Astrocyte (in vitro differentiated cells and primary cell): ENCODE measurements around the gene OR10A4. TPM values are rescaled to one million over a fixed set of nuclear protein-coding genes. Genes with fewer than 3 reads are reported as not detected.

ENCODE experiments used
- DNase-seq: peaks from one replicate; pipeline ENCODE4 v3.0.0-alpha.2; 2010; ENCODE audit warnings: low read depth
- FAIRE-seq: peaks from 2 replicates; lab custom pipeline; 2011; peaks lifted over from hg19 to GRCh38; lab: Jason Lieb, UNC
- H2AFZ ChIP-seq: 2 replicates; pipeline ENCODE4 v1.6.0; 2012; ENCODE audit warnings: low read depth, low read length, inconsistent platforms
- H3K27ac ChIP-seq: 2 replicates; pipeline ENCODE4 v1.5.1; 2011; ENCODE audit warnings: low read depth, low read length, inconsistent platforms
- H3K27me3 ChIP-seq: 2 replicates; pipeline ENCODE4 v1.6.0; 2011; ENCODE audit warnings: low read length, inconsistent platforms; ENCODE audit not compliant: insufficient read depth
- H3K36me3 ChIP-seq: 2 replicates; pipeline ENCODE4 v1.5.1; 2011; ENCODE audit warnings: low read length, inconsistent platforms; ENCODE audit not compliant: insufficient read depth
- H3K4me1 ChIP-seq: 2 replicates; pipeline ENCODE4 v1.5.1; 2011; ENCODE audit warnings: low read length, inconsistent platforms; ENCODE audit not compliant: insufficient read depth
- H3K4me2 ChIP-seq: 2 replicates; pipeline ENCODE4 v1.6.0; 2012; ENCODE audit warnings: low read length, inconsistent platforms
- H3K4me3 ChIP-seq: 2 replicates; pipeline ENCODE4 v1.5.1; 2011; ENCODE audit warnings: low read depth, mild to moderate bottlenecking, low read length, inconsistent platforms; ENCODE audit not compliant: insufficient read depth
- H3K79me2 ChIP-seq: 2 replicates; pipeline ENCODE4 v1.6.0; 2012; ENCODE audit warnings: mild to moderate bottlenecking, low read length, inconsistent platforms; ENCODE audit not compliant: insufficient read depth
- H3K9ac ChIP-seq: 2 replicates; pipeline ENCODE4 v1.6.0; 2012; ENCODE audit warnings: mild to moderate bottlenecking, low read length, inconsistent platforms
- H3K9me3 ChIP-seq: 2 replicates; pipeline ENCODE4 v1.5.1; 2012; ENCODE audit warnings: low read depth, mild to moderate bottlenecking, low read length, inconsistent platforms; ENCODE audit not compliant: insufficient read depth
- H4K20me1 ChIP-seq: 2 replicates; pipeline ENCODE4 v1.6.0; 2012; ENCODE audit warnings: low read length, inconsistent platforms; ENCODE audit not compliant: insufficient read depth
- H3K27ac Mint-ChIP-seq: one replicate; pipeline ENCODE4 v1.8.0; 2021; ENCODE audit warnings: mild to moderate bottlenecking, mixed read lengths; ENCODE audit not compliant: unreplicated experiment
- H3K27me3 Mint-ChIP-seq: one replicate; pipeline ENCODE4 v1.8.0; 2021; ENCODE audit warnings: low read depth, mixed read lengths; ENCODE audit not compliant: unreplicated experiment
- H3K36me3 Mint-ChIP-seq: one replicate; pipeline ENCODE4 v1.8.0; 2021; ENCODE audit warnings: low read depth, mixed read lengths; ENCODE audit not compliant: unreplicated experiment
- H3K4me1 Mint-ChIP-seq: one replicate; pipeline ENCODE4 v1.8.0; 2021; ENCODE audit warnings: low read depth, mixed read lengths; ENCODE audit not compliant: unreplicated experiment
- H3K4me3 Mint-ChIP-seq: one replicate; pipeline ENCODE4 v1.8.0; 2021; ENCODE audit warnings: mild to moderate bottlenecking, moderate library complexity, mixed read lengths; ENCODE audit not compliant: unreplicated experiment
- H3K9me3 Mint-ChIP-seq: one replicate; pipeline ENCODE4 v1.8.0; 2021; ENCODE audit warnings: mild to moderate bottlenecking, mixed read lengths; ENCODE audit not compliant: unreplicated experiment
- CTCF ChIP-seq: IDR thresholded peaks from 2 replicates; pipeline ENCODE4 v1.5.1; 2011; ENCODE audit warnings: low read depth, mild to moderate bottlenecking, inconsistent platforms, low read length, moderate library complexity; ENCODE audit not compliant: insufficient read depth
- EZH2 ChIP-seq: IDR thresholded peaks from 2 replicates; pipeline ENCODE4 v1.6.1; 2012; ENCODE audit warnings: mild to moderate bottlenecking, low read length, inconsistent platforms; ENCODE audit not compliant: insufficient read depth
- total RNA-seq: library from RNA; stranded (reverse); gene quantifications from 2 replicates; pipeline ENCODE4 v1.2.1, GENCODE V29; 2021

Gene OR10A4
- total RNA-seq, 1 donor from 2014 or later = not detected

GRCh38 chr11:6888830-6889229 is 12.4 kb downstream of the OR10A4 start:
- no peaks in the 10 kb centered on the region for H3K4me1 Mint-ChIP-seq
- H3K9me3 Mint-ChIP-seq = no peaks in the 10 kb centered on the region
- no peak overlapping the region for H3K27ac Mint-ChIP-seq
- H3K36me3 Mint-ChIP-seq = no peaks in the 10 kb centered on the region
- Histone ChIP-seq H3K27ac (no peak overlapping the region), H4K20me1 (no peaks in the 10 kb centered on the region), H3K27me3 (no peaks in the 10 kb centered on the region), H3K4me3 (no peak overlapping the region), H3K36me3 (no peaks in the 10 kb centered on the region), H3K4me2 (no peak overlapping the region), H3K4me1 (no peaks in the 10 kb centered on the region), H3K9me3 (no peaks in the 10 kb centered on the region), H2AFZ (no peak overlapping the region), H3K9ac (no peak overlapping the region), H3K79me2 (no peaks in the 10 kb centered on the region)
- no peak overlapping the region for H3K4me3 Mint-ChIP-seq
- H3K27me3 Mint-ChIP-seq = no peaks in the 10 kb centered on the region
- DNase-seq = no peak
- TF ChIP-seq CTCF = no peak
- no peak for TF ChIP-seq EZH2
- no peak for FAIRE-seq

- no peak overlapping the region for H3K4me2 ChIP-seq
- no peaks in the 10 kb centered on the region for H3K9me3 ChIP-seq
- Mint-ChIP-seq H3K36me3 (no peaks in the 10 kb centered on the region), H3K4me3 (no peak overlapping the region), H3K27me3 (no peaks in the 10 kb centered on the region), H3K9me3 (no peaks in the 10 kb centered on the region), H3K4me1 (no peaks in the 10 kb centered on the region), H3K27ac (no peak overlapping the region)
- no peak for FAIRE-seq
- no peaks in the 10 kb centered on the region for H3K79me2 ChIP-seq
- no peak overlapping the region for H3K4me3 ChIP-seq
- TF ChIP-seq CTCF (no peak), EZH2 (no peak)
- H3K27ac ChIP-seq = no peak overlapping the region
- H4K20me1 ChIP-seq = no peaks in the 10 kb centered on the region
- no peak overlapping the region for H3K9ac ChIP-seq
- H2AFZ ChIP-seq = no peak overlapping the region
- no peaks in the 10 kb centered on the region for H3K4me1 ChIP-seq
- DNase-seq = no peak
- no peaks in the 10 kb centered on the region for H3K36me3 ChIP-seq
- H3K27me3 ChIP-seq = no peaks in the 10 kb centered on the region
These were observed 13.4 kb downstream of the OR10A4 start for GRCh38 chr11:6889835-6890234.

GRCh38 chr11:6892400-6892799 is 16.0 kb downstream of the OR10A4 start, which contains the start of gene OR2D2:
TSS of gene OR2D2 (minus strand) at chr11:6892500. CDS start at chr11:6892500, 0 bp downstream.
- no peaks in the 10 kb centered on the region for H3K4me1 Mint-ChIP-seq
- H3K79me2 ChIP-seq = no peaks in the 10 kb centered on the region
- TF ChIP-seq CTCF = no peak
- no peak for TF ChIP-seq EZH2
- DNase-seq (no peak), FAIRE-seq (no peak)
- H3K27ac Mint-ChIP-seq = no peak within 1 kb of the TSS
- no peaks in the 10 kb centered on the region for H3K9me3 ChIP-seq
- no peak within 1 kb of the TSS for H3K9ac ChIP-seq
- no peaks in the 10 kb centered on the region for H3K36me3 ChIP-seq
- no peaks in the 10 kb centered on the region for H3K27me3 ChIP-seq
- no peak within 1 kb of the TSS for H3K4me2 ChIP-seq
- H3K4me3 ChIP-seq = no peak within 1 kb of the TSS
- H3K4me3 Mint-ChIP-seq = no peak within 1 kb of the TSS
- no peak within 1 kb of the TSS for H2AFZ ChIP-seq
- no peaks in the 10 kb centered on the region for H3K9me3 Mint-ChIP-seq
- H4K20me1 ChIP-seq = no peaks in the 10 kb centered on the region
- no peaks in the 10 kb centered on the region for H3K4me1 ChIP-seq
- no peak within 1 kb of the TSS for H3K27ac ChIP-seq
- no peaks in the 10 kb centered on the region for H3K36me3 Mint-ChIP-seq
- H3K27me3 Mint-ChIP-seq = no peaks in the 10 kb centered on the region
